WERI-Rb-1 (cell line): Measurements from ENCODE around the gene MRPL3.

Source experiments
- DNase-seq: peaks from one replicate; pipeline ENCODE4 v3.0.0-alpha.2; 2020
- H3K27ac ChIP-seq: fragments of 250-450 bp; sonication (Bioruptor Pico); 2 replicates; pipeline ENCODE4 v1.5.1; 2020; ENCODE audit warnings: mild to moderate bottlenecking, moderate library complexity
- H3K27me3 ChIP-seq: fragments of 250-450 bp; sonication (Bioruptor Pico); 2 replicates; pipeline ENCODE4 v1.5.1; 2021; ENCODE audit warnings: mild to moderate bottlenecking, low read depth, moderate library complexity; ENCODE audit not compliant: insufficient read depth, severe bottlenecking
- H3K36me3 ChIP-seq: fragments of 250-450 bp; sonication (Bioruptor Pico); 2 replicates; pipeline ENCODE4 v1.5.1; 2020; ENCODE audit warnings: mild to moderate bottlenecking, moderate library complexity
- H3K4me3 ChIP-seq: 2 replicates; pipeline ENCODE4 v1.5.1; 2011; ENCODE audit warnings: low read depth, mild to moderate bottlenecking, control low read depth, low read length
- H3K9me3 ChIP-seq: fragments of 250-450 bp; sonication (Bioruptor Pico); 2 replicates; pipeline ENCODE4 v1.5.1; 2021; ENCODE audit warnings: mild to moderate bottlenecking, moderate library complexity; ENCODE audit not compliant: severe bottlenecking
- TF ChIP-seq, protein P1 (sequence below): IDR thresholded peaks from 2 replicates; pipeline ENCODE4 v1.5.1; 2011; ENCODE audit warnings: low read depth, mild to moderate bottlenecking, control low read depth, inconsistent platforms, low read length

MRPL3 gene

GRCh38 chr3:131454501-131454900 lies 48.3 kb downstream of the MRPL3 start:
- H3K4me3 ChIP-seq, result no peak overlapping the region
- no peaks in the 10 kb centered on the region for H3K9me3 ChIP-seq
- no peaks in the 10 kb centered on the region for H3K36me3 ChIP-seq
- no peak overlapping the region for H3K27ac ChIP-seq
- DNase-seq, result no peak
- H3K27me3 ChIP-seq, result no peaks in the 10 kb centered on the region
- TF ChIP-seq, protein P1, sequence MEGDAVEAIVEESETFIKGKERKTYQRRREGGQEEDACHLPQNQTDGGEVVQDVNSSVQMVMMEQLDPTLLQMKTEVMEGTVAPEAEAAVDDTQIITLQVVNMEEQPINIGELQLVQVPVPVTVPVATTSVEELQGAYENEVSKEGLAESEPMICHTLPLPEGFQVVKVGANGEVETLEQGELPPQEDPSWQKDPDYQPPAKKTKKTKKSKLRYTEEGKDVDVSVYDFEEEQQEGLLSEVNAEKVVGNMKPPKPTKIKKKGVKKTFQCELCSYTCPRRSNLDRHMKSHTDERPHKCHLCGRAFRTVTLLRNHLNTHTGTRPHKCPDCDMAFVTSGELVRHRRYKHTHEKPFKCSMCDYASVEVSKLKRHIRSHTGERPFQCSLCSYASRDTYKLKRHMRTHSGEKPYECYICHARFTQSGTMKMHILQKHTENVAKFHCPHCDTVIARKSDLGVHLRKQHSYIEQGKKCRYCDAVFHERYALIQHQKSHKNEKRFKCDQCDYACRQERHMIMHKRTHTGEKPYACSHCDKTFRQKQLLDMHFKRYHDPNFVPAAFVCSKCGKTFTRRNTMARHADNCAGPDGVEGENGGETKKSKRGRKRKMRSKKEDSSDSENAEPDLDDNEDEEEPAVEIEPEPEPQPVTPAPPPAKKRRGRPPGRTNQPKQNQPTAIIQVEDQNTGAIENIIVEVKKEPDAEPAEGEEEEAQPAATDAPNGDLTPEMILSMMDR, result no peak

- TF ChIP-seq, protein P1, result no peak
- H3K27ac ChIP-seq, result no peak overlapping the region
- H3K4me3 ChIP-seq, result no peak overlapping the region
These were observed 49.2 kb downstream of the MRPL3 start for GRCh38 chr3:131453533-131453932.

DNA sequence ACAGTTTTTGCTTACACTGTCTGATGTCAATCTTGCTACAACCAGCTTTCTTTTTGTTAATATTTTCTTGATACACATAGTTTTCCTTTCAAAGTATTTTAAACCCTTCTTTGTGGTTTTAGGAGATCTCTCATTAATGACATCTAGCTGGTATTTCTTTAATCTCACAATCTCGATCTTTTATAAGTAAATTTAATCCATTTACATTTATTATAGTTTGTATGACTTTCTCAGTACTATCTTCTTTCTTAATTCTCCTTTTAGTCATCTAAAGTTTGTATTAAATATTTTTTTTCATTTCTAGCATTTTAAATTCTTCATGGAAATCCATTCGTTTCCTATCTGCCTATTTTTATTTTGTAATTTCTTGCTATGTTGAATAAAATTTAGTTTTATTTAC lies 55.4 kb downstream of the MRPL3 start:
- TF ChIP-seq, protein P1, result no peak
- H3K27me3 ChIP-seq, result no peaks in the 10 kb centered on the region
- no peak overlapping the region for H3K27ac ChIP-seq
- no peaks in the 10 kb centered on the region for H3K9me3 ChIP-seq
- no peaks in the 10 kb centered on the region for H3K36me3 ChIP-seq
- H3K4me3 ChIP-seq, result no peak overlapping the region
- no peak for DNase-seq

More at GRCh38 chr3:131453533-131453932, 49.2 kb downstream of the MRPL3 start:
- Histone ChIP-seq H3K9me3 (no peaks in the 10 kb centered on the region), H3K36me3 (no peaks in the 10 kb centered on the region), H3K27me3 (no peaks in the 10 kb centered on the region)
- no peak for DNase-seq

DNA sequence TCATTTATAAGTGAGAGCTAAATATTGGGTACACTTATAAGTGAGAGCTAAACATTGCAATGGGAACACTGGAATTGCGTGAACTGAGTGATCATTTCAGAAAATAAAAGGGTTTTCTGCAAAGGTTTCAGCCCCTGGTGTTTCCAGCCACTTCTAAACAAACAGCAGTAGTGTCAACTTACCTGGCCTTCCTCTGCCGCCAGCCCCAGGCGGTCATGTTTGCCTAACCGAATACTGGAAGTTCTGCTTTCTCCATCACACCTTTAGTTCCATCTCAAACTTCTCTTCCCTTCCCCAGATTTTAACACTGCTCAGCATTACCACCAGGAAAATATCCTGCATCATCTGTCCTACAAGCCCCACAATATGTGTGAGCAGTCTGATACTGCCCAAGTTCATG lies 58.6 kb downstream of the MRPL3 start:
- Histone ChIP-seq H3K27ac (no peak overlapping the region), H3K27me3 (no peaks in the 10 kb centered on the region), H3K36me3 (no peaks in the 10 kb centered on the region), H3K4me3 (no peak overlapping the region), H3K9me3 (no peaks in the 10 kb centered on the region)
- TF ChIP-seq, protein P1, result no peak
- DNase-seq, result no peak

GRCh38 chr3:131439084-131439483 lies 63.7 kb downstream of the MRPL3 start:
- TF ChIP-seq, protein P1, result no peak
- H3K27me3 ChIP-seq, result no peaks in the 10 kb centered on the region

GRCh38 chr3:131435000-131435399 lies 67.8 kb downstream of the MRPL3 start:
- Histone ChIP-seq H3K27ac (no peak overlapping the region), H3K36me3 (no peaks in the 10 kb centered on the region), H3K9me3 (no peaks in the 10 kb centered on the region), H3K27me3 (no peaks in the 10 kb centered on the region), H3K4me3 (no peak overlapping the region)
- DNase-seq, result no peak
- TF ChIP-seq, protein P1, result no peak

More at GRCh38 chr3:131439084-131439483, 63.7 kb downstream of the MRPL3 start:
- H3K36me3 ChIP-seq, result no peaks in the 10 kb centered on the region
- no peak for DNase-seq
- no peak overlapping the region for H3K27ac ChIP-seq
- H3K4me3 ChIP-seq, result no peak overlapping the region
- no peaks in the 10 kb centered on the region for H3K9me3 ChIP-seq
